NK-92 (cell line): ENCODE results near the gene C2CD5.
"Not testable (repeated sequence)": the region's sequence is repeated elsewhere in the genome, so short reads cannot be mapped to it uniquely, and the experiment has no call there.

ENCODE experiments used
- DNase-seq: peaks from one replicate; lab custom pipeline; 2025; ENCODE audit not compliant: unreplicated experiment; lab: John Stamatoyannopoulos, UW

Gene C2CD5

GRCh38 chr12:22477894-22478287 lies 66.5 kb downstream of the C2CD5 start:
- no peak for DNase-seq

GRCh38 chr12:22477166-22477893 lies 67.0 kb downstream of the C2CD5 start:
- DNase-seq = no peak

- no peak for DNase-seq
Observed at GRCh38 chr12:22476133-22476532, 68.2 kb downstream of the C2CD5 start.

- DNase-seq = no peak
Observed at GRCh38 chr12:22474970-22475720, 69.2 kb downstream of the C2CD5 start.

- DNase-seq = no peak
Observed at GRCh38 chr12:22473212-22473611, 71.1 kb downstream of the C2CD5 start.

- DNase-seq = no peak
Observed at GRCh38 chr12:22467190-22467589, 77.2 kb downstream of the C2CD5 start.

- DNase-seq = no peak
Observed at GRCh38 chr12:22463306-22463705, 81.0 kb downstream of the C2CD5 start.

- DNase-seq = no peak
Observed at GRCh38 chr12:22461786-22462185, 82.6 kb downstream of the C2CD5 start.

- no peak for DNase-seq
Observed at GRCh38 chr12:22459838-22460490, 84.4 kb downstream of the C2CD5 start.

- DNase-seq = no peak
Observed at GRCh38 chr12:22458298-22458937, 85.9 kb downstream of the C2CD5 start.

GRCh38 chr12:22457085-22457484 lies 87.3 kb downstream of the C2CD5 start:
- DNase-seq = no peak

- no peak for DNase-seq
Observed at GRCh38 chr12:22453511-22453910, 90.8 kb downstream of the C2CD5 start.

- no peak for DNase-seq
Observed at GRCh38 chr12:22447223-22447622, 97.1 kb downstream of the C2CD5 start.

- DNase-seq = not testable (repeated sequence)
Observed at GRCh38 chr12:22444317-22444665, 100.1 kb downstream of the C2CD5 start.

GRCh38 chr12:22443379-22444316 lies 100.7 kb downstream of the C2CD5 start:
- no peak for DNase-seq

GRCh38 chr12:22437031-22437806 lies 107.1 kb downstream of the C2CD5 start:
- DNase-seq = no peak

GRCh38 chr12:22435583-22435982 lies 108.8 kb downstream of the C2CD5 start:
- DNase-seq = no peak

- DNase-seq = no peak
Observed at GRCh38 chr12:22431693-22432251, 112.6 kb downstream of the C2CD5 start.

GRCh38 chr12:22416801-22417200 lies 127.5 kb downstream of the C2CD5 start:
- no peak for DNase-seq
